Liver (tissue), 9 donors: ENCODE data around the gene RNF141. TPM values are rescaled to one million over a fixed set of nuclear protein-coding genes. Genes with fewer than 3 reads are reported as not detected.

Experiments
- DNase-seq: peaks from one replicate; pipeline ENCODE4 v3.0.0-alpha.2; 2017; ENCODE audit warnings: low spot score
- H3K27ac ChIP-seq, 2 donors: one replicate each; pipeline ENCODE4 v1.7.0; 2013; ENCODE audit warnings: inconsistent platforms in 2 of 2, low read length in 2 of 2, control low read depth in 1 of 2, low read depth in 1 of 2, mild to moderate bottlenecking in 1 of 2
- H3K27me3 ChIP-seq, 4 donors: one replicate each; pipeline versions ENCODE4 v1.6.1 to v1.7.0; 2013; ENCODE audit warnings: low read length in 3 of 4, inconsistent platforms in 1 of 4, mild to moderate bottlenecking in 1 of 4, moderate library complexity in 1 of 4; ENCODE audit not compliant: control insufficient read depth in 4 of 4, insufficient read depth in 4 of 4
- H3K36me3 ChIP-seq, 4 donors: one replicate each; pipeline versions ENCODE4 v1.6.1 to v1.7.0; 2013; ENCODE audit warnings: low read length in 3 of 4, mild to moderate bottlenecking in 3 of 4, low read depth in 1 of 4, moderate library complexity in 1 of 4; ENCODE audit not compliant: control insufficient read depth in 4 of 4, insufficient read depth in 3 of 4
- H3K4me1 ChIP-seq, 4 donors: one replicate each; pipeline versions ENCODE4 v1.6.1 to v1.7.0; 2013; ENCODE audit warnings: low read length in 3 of 4, mild to moderate bottlenecking in 3 of 4, moderate library complexity in 1 of 4; ENCODE audit not compliant: control insufficient read depth in 4 of 4, insufficient read depth in 4 of 4
- H3K4me3 ChIP-seq, 3 donors: one replicate each; pipeline versions ENCODE4 v1.6.1 to v1.7.0; 2013; ENCODE audit warnings: low read length in 3 of 3, control low read depth in 1 of 3, low read depth in 1 of 3, mild to moderate bottlenecking in 1 of 3
- H3K9ac ChIP-seq, 2 donors: one replicate each; pipeline ENCODE4 v1.7.0; 2013; ENCODE audit warnings: low read length in 2 of 2, mild to moderate bottlenecking in 2 of 2, moderate library complexity in 2 of 2, control low read depth in 1 of 2, low read depth in 1 of 2
- H3K9me3 ChIP-seq, 4 donors: one replicate each; pipeline versions ENCODE4 v1.6.1 to v1.7.0; 2013; ENCODE audit warnings: low read length in 3 of 4; ENCODE audit not compliant: control insufficient read depth in 4 of 4
- EGR1 ChIP-seq, 2 donors: IDR thresholded peaks; 2 replicates each; pipeline ENCODE4 v1.6.1; 2016 to 2018; ENCODE audit warnings: antibody characterized with exemption in 2 of 2, low read depth in 2 of 2
- FOXA1 ChIP-seq: IDR thresholded peaks from 2 replicates; pipeline ENCODE4 v1.6.1; 2016; ENCODE audit warnings: antibody characterized with exemption
- FOXA2 ChIP-seq: IDR thresholded peaks from 2 replicates; pipeline ENCODE4 v1.6.1; 2016; ENCODE audit warnings: antibody characterized with exemption
- HNF4A ChIP-seq, 2 donors: conservative IDR thresholded peaks; 2 replicates each; pipeline ENCODE4 v1.6.1; 2016; ENCODE audit warnings: antibody characterized with exemption in 2 of 2, mild to moderate bottlenecking in 2 of 2
- HNF4G ChIP-seq: IDR thresholded peaks from 2 replicates; pipeline ENCODE4 v1.6.1; 2016; ENCODE audit warnings: antibody characterized with exemption
- JUND ChIP-seq, 2 donors: IDR thresholded peaks; 2 replicates each; pipeline ENCODE4 v1.6.1; 2016; ENCODE audit warnings: antibody characterized with exemption in 2 of 2
- MAX ChIP-seq: IDR thresholded peaks from 2 replicates; pipeline ENCODE4 v1.6.1; 2016; ENCODE audit warnings: antibody characterized with exemption
- NR2F2 ChIP-seq: IDR thresholded peaks from 2 replicates; pipeline ENCODE4 v1.6.1; 2016; ENCODE audit warnings: antibody characterized with exemption
- RAD21 ChIP-seq, 2 donors: IDR thresholded peaks; 2 replicates each; pipeline ENCODE4 v1.6.1; 2016; ENCODE audit warnings: antibody characterized with exemption in 2 of 2, mild to moderate bottlenecking in 2 of 2
- RXRA ChIP-seq, 2 donors: IDR thresholded peaks; 2 replicates each; pipeline ENCODE4 v1.6.1; 2017 to 2018; ENCODE audit warnings: antibody characterized with exemption in 2 of 2, mild to moderate bottlenecking in 1 of 2
- SP1 ChIP-seq: IDR thresholded peaks from 2 replicates; pipeline ENCODE4 v1.6.1; 2018; ENCODE audit warnings: antibody characterized with exemption, mild to moderate bottlenecking
- YY1 ChIP-seq: IDR thresholded peaks from 2 replicates; pipeline ENCODE4 v1.6.1; 2016; ENCODE audit warnings: antibody characterized with exemption, mild to moderate bottlenecking
- ZBTB33 ChIP-seq: IDR thresholded peaks from 2 replicates; pipeline ENCODE4 v1.6.1; 2016; ENCODE audit warnings: antibody characterized with exemption
- WGBS: extraction: QIAGEN DNeasy Blood & Tissue Kit; methylation state at CpG from one replicate; pipeline ENCODE4 v1.1.7; 2013; 5-methylcytosine and 5-hydroxymethylcytosine counted together
- polyA plus RNA-seq, 2 donors: library from polyadenylated mRNA; stranded (reverse) in 1 of 2; unstranded in 1 of 2; fragments of 200-250 nt in 1 of 2; fragments of >200 nt in 1 of 2; fragmentation: Nextera tagmentation in 1 of 2; extraction: Ambion mirVana in 1 of 2; gene quantifications; one replicate each; pipeline versions ENCODE4 v1.2.1 to v1.2.3, GENCODE V29; 2013 to 2015
- total RNA-seq, 2 donors: library from RNA; depleted of rRNA; stranded (reverse); fragments of >200 nt; gene quantifications; one replicate each; pipeline ENCODE4 v1.2.3, GENCODE V29; 2014
- TF ChIP-seq, protein P1 (sequence below): IDR thresholded peaks from 2 replicates; pipeline ENCODE4 v1.6.1; 2016; ENCODE audit warnings: antibody characterized with exemption, mild to moderate bottlenecking
- TF ChIP-seq, protein P2 (sequence below): fragments of 150-350 bp; IDR thresholded peaks from 2 replicates; pipeline ENCODE4 v1.5.1; 2017; ENCODE audit warnings: improper control_type of control experiment, low read depth, low read length; ENCODE audit not compliant: missing input control
- donor health status: healthy.
- donor health status: healthy.
- donor health status: healthy.
- donor health status: healthy.
- donor health status: healthy.

The RNF141 gene
- total and polyA plus RNA-seq, 4 donors: 6.9 to 14.6 (median 13.0) TPM

GRCh38 chr11:10539339-10539738 lies 1.6 kb downstream of the RNF141 start:
- no peaks in the 10 kb centered on the region for H3K27me3 ChIP-seq
- H3K36me3 ChIP-seq: no peaks in the 10 kb centered on the region
- H3K9ac ChIP-seq: no peak overlapping the region
- TF ChIP-seq YY1: no peak
- no peaks in the 10 kb centered on the region for H3K9me3 ChIP-seq
- H3K4me1 ChIP-seq: peaks cover 0 to 10% (median 7%) of the 10 kb centered on the region in 4 donors
- H3K4me3 ChIP-seq: no peak overlapping the region
- no peak overlapping the region for H3K27ac ChIP-seq
- DNase-seq: no peak

- Histone ChIP-seq H3K27me3 (no peaks in the 10 kb centered on the region), H3K9me3 (no peaks in the 10 kb centered on the region), H3K36me3 (no peaks in the 10 kb centered on the region), H3K4me3 (no peak overlapping the region), H3K4me1 (peaks cover 0 to 10% (median 7%) of the 10 kb centered on the region in 4 donors), H3K27ac (no peak overlapping the region), H3K9ac (no peak overlapping the region)
- TF ChIP-seq RXRA (IDR thresholded peaks at IDR 0.05) (no peak), NR2F2 (no peak), FOXA2 (no peak), HNF4A (conservative IDR thresholded peaks at IDR 0.05) (no peak), JUND (IDR thresholded peaks at IDR 0.05) (no peak), YY1 (no peak), SP1 (no peak), ZBTB33 (no peak), HNF4G (no peak), MAX (no peak), FOXA1 (no peak), EGR1 (IDR thresholded peaks at IDR 0.05; ENCODE audit: low read depth in 2 of 2) (no peak), RAD21 (IDR thresholded peaks at IDR 0.05) (no peak)
- TF ChIP-seq, protein P1, sequence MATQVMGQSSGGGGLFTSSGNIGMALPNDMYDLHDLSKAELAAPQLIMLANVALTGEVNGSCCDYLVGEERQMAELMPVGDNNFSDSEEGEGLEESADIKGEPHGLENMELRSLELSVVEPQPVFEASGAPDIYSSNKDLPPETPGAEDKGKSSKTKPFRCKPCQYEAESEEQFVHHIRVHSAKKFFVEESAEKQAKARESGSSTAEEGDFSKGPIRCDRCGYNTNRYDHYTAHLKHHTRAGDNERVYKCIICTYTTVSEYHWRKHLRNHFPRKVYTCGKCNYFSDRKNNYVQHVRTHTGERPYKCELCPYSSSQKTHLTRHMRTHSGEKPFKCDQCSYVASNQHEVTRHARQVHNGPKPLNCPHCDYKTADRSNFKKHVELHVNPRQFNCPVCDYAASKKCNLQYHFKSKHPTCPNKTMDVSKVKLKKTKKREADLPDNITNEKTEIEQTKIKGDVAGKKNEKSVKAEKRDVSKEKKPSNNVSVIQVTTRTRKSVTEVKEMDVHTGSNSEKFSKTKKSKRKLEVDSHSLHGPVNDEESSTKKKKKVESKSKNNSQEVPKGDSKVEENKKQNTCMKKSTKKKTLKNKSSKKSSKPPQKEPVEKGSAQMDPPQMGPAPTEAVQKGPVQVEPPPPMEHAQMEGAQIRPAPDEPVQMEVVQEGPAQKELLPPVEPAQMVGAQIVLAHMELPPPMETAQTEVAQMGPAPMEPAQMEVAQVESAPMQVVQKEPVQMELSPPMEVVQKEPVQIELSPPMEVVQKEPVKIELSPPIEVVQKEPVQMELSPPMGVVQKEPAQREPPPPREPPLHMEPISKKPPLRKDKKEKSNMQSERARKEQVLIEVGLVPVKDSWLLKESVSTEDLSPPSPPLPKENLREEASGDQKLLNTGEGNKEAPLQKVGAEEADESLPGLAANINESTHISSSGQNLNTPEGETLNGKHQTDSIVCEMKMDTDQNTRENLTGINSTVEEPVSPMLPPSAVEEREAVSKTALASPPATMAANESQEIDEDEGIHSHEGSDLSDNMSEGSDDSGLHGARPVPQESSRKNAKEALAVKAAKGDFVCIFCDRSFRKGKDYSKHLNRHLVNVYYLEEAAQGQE: no peak
- TF ChIP-seq, protein P2, sequence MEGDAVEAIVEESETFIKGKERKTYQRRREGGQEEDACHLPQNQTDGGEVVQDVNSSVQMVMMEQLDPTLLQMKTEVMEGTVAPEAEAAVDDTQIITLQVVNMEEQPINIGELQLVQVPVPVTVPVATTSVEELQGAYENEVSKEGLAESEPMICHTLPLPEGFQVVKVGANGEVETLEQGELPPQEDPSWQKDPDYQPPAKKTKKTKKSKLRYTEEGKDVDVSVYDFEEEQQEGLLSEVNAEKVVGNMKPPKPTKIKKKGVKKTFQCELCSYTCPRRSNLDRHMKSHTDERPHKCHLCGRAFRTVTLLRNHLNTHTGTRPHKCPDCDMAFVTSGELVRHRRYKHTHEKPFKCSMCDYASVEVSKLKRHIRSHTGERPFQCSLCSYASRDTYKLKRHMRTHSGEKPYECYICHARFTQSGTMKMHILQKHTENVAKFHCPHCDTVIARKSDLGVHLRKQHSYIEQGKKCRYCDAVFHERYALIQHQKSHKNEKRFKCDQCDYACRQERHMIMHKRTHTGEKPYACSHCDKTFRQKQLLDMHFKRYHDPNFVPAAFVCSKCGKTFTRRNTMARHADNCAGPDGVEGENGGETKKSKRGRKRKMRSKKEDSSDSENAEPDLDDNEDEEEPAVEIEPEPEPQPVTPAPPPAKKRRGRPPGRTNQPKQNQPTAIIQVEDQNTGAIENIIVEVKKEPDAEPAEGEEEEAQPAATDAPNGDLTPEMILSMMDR: no peak
- no peak for DNase-seq
- WGBS: 80% methylated on average over 1 of the region's 1 CpG
Measured at GRCh38 chr11:10538924-10539323, 2.1 kb downstream of the RNF141 start.
